GM23338 (cell line): ENCODE data around the gene ODAM. TPM values are rescaled to one million over a fixed set of nuclear protein-coding genes. Genes with fewer than 3 reads are reported as not detected.
A peak's percentile ranks its signal among the peaks of the same experiment; 100 is the strongest.

Experiments
- ATAC-seq: fragments of 200-7000 bp; cut with Tn5 transposase; 3 replicates; pipeline ENCODE4 v1.9.1; 2020
- DNase-seq: peaks from one replicate; pipeline ENCODE4 v3.0.0-alpha.2; 2015; ENCODE audit warnings: low spot score
- H2AFZ ChIP-seq: fragments of 200-600 bp; sonication (generic); 2 replicates; pipeline ENCODE4 v1.8.0; 2016; ENCODE audit warnings: antibody characterized with exemption, mild to moderate bottlenecking, moderate library complexity
- H3F3A ChIP-seq: fragments of 200-600 bp; sonication (generic); replicated peaks from 2 replicates; pipeline ENCODE4 v1.8.0; 2017; ENCODE audit warnings: antibody characterized with exemption, mixed run types, low read depth
- H3K27ac ChIP-seq: fragments of 200-600 bp; sonication (generic); 2 replicates; pipeline ENCODE4 v1.6.1; 2016; ENCODE audit warnings: low read depth
- H3K27me3 ChIP-seq: fragments of 200-600 bp; sonication (generic); 2 replicates; pipeline ENCODE4 v1.8.0; 2016; ENCODE audit warnings: mild to moderate bottlenecking, mixed run types, moderate library complexity; ENCODE audit not compliant: insufficient read depth
- H3K36me3 ChIP-seq: fragments of 200-600 bp; sonication (generic); 2 replicates; pipeline ENCODE4 v1.8.0; 2016; ENCODE audit warnings: mild to moderate bottlenecking; ENCODE audit not compliant: insufficient read depth
- H3K4me1 ChIP-seq: fragments of 200-600 bp; sonication (generic); 2 replicates; pipeline ENCODE4 v1.8.0; 2016; ENCODE audit warnings: mild to moderate bottlenecking, moderate library complexity; ENCODE audit not compliant: insufficient read depth
- H3K4me2 ChIP-seq: fragments of 200-600 bp; sonication (generic); 2 replicates; pipeline ENCODE4 v1.7.1; 2017; ENCODE audit warnings: mixed run types
- H3K4me3 ChIP-seq: fragments of 200-600 bp; sonication (generic); 2 replicates; pipeline ENCODE4 v1.6.1; 2016; ENCODE audit warnings: mixed run types
- H3K79me2 ChIP-seq: fragments of 200-600 bp; sonication (generic); replicated peaks from 2 replicates; pipeline ENCODE4 v1.8.0; 2017; ENCODE audit warnings: mild to moderate bottlenecking; ENCODE audit not compliant: insufficient read depth
- H3K9me2 ChIP-seq: fragments of 200-600 bp; sonication (generic); 2 replicates; pipeline ENCODE4 v1.8.0; 2017; ENCODE audit not compliant: insufficient read depth
- H4K20me1 ChIP-seq: fragments of 200-600 bp; sonication (generic); replicated peaks from 2 replicates; pipeline ENCODE4 v1.8.0; 2017; ENCODE audit warnings: mild to moderate bottlenecking; ENCODE audit not compliant: insufficient read depth
- H3K27ac Mint-ChIP-seq: 2 replicates; pipeline ENCODE4 v1.8.0; 2020; ENCODE audit warnings: inconsistent platforms, mild to moderate bottlenecking, moderate library complexity, mixed read lengths
- H3K27me3 Mint-ChIP-seq: 3 replicates; pipeline ENCODE4 v1.8.0; 2022; ENCODE audit warnings: low read depth, mild to moderate bottlenecking, moderate library complexity, mixed read lengths, inconsistent platforms; ENCODE audit not compliant: insufficient read depth, poor library complexity
- H3K36me3 Mint-ChIP-seq: 3 replicates; pipeline ENCODE4 v1.8.0; 2021; ENCODE audit warnings: low read depth, mild to moderate bottlenecking, inconsistent platforms, moderate library complexity, mixed read lengths
- H3K4me1 Mint-ChIP-seq: 3 replicates; pipeline ENCODE4 v1.8.0; 2020; ENCODE audit warnings: mild to moderate bottlenecking, inconsistent platforms, mixed read lengths
- H3K4me3 Mint-ChIP-seq: 3 replicates; pipeline ENCODE4 v1.8.0; 2021; ENCODE audit warnings: moderate library complexity, mild to moderate bottlenecking, inconsistent platforms, mixed read lengths
- H3K9me3 Mint-ChIP-seq: 3 replicates; pipeline ENCODE4 v1.8.0; 2020; ENCODE audit warnings: moderate library complexity, mild to moderate bottlenecking, inconsistent platforms, mixed read lengths
- CREB1 ChIP-seq: fragments of 250-450 bp; sonication (Bioruptor Pico); IDR thresholded peaks from 2 replicates; pipeline ENCODE4 v1.5.0; 2020; ENCODE audit warnings: low read depth, mild to moderate bottlenecking, moderate library complexity
- NANOG ChIP-seq: IDR thresholded peaks from 2 replicates; pipeline ENCODE4 v1.6.1; 2016; ENCODE audit warnings: antibody characterized with exemption, borderline replicate concordance
- POLR2AphosphoS5 ChIP-seq: IDR thresholded peaks from 2 replicates; pipeline ENCODE4 v1.6.1; 2016; ENCODE audit warnings: antibody characterized with exemption, low read depth
- STAT1 ChIP-seq: IDR thresholded peaks from one replicate; pipeline ENCODE4 v1.6.1; 2016; ENCODE audit warnings: antibody characterized with exemption; ENCODE audit not compliant: unreplicated experiment
- ZNF114 ChIP-seq: fragments of 250-450 bp; sonication (Bioruptor Pico); IDR thresholded peaks from 2 replicates; pipeline ENCODE4 v1.5.0; 2020; ENCODE audit warnings: mild to moderate bottlenecking, moderate library complexity
- polyA plus RNA-seq: library from polyadenylated mRNA; unstranded; fragments of >200 nt; fragmentation: Nextera tagmentation; extraction: Ambion mirVana; gene quantifications from 2 replicates; pipeline ENCODE4 v1.2.1, GENCODE V29; 2016
- total RNA-seq: library from RNA; depleted of rRNA; stranded (reverse); fragments of >200 nt; shearing (Covaris generic); gene quantifications from 2 replicates; pipeline ENCODE4 v1.2.3, GENCODE V29; 2014
- TF ChIP-seq, protein P1 (sequence below): IDR thresholded peaks from one replicate; pipeline ENCODE4 v1.6.1; 2018; ENCODE audit warnings: antibody characterized with exemption; ENCODE audit not compliant: unreplicated experiment
- TF ChIP-seq, protein P2 (sequence below), 2 experiments: fragments of 200-600 bp in 1 of 2; sonication (generic) in 1 of 2; conservative IDR thresholded peaks; 2 replicates each; pipeline versions ENCODE4 v1.5.1 to v1.6.1; 2016 to 2017; ENCODE audit warnings: antibody characterized with exemption in 2 of 2, low read depth in 2 of 2, mild to moderate bottlenecking in 2 of 2, moderate library complexity in 1 of 2

ODAM gene
- total and polyA plus RNA-seq, 2 experiments from 2014 or later, result not detected

GRCh38 chr4:70182517-70183167, 12.9 kb upstream of the ODAM start:
- Histone ChIP-seq H3K36me3 (no peaks in the 10 kb centered on the region), H3K9me2 (no peaks in the 10 kb centered on the region), H3K4me1 (no peaks in the 10 kb centered on the region), H3K27ac (no peak overlapping the region), H3K4me3 (no peak overlapping the region), H2AFZ (no peak overlapping the region; the same call in 1 of the 2 replicates), H3F3A (no peaks in the 10 kb centered on the region), H4K20me1 (no peaks in the 10 kb centered on the region), H3K79me2 (no peaks in the 10 kb centered on the region), H3K27me3 (no peaks in the 10 kb centered on the region), H3K4me2 (no peak overlapping the region)
- no peak overlapping the region for H3K4me3 Mint-ChIP-seq
- H3K27ac Mint-ChIP-seq, result no peak overlapping the region
- no peak for ATAC-seq
- H3K9me3 Mint-ChIP-seq, result no peaks in the 10 kb centered on the region; the same call in 2 of the 3 replicates
- no peaks in the 10 kb centered on the region for H3K36me3 Mint-ChIP-seq
- TF ChIP-seq, protein P1, sequence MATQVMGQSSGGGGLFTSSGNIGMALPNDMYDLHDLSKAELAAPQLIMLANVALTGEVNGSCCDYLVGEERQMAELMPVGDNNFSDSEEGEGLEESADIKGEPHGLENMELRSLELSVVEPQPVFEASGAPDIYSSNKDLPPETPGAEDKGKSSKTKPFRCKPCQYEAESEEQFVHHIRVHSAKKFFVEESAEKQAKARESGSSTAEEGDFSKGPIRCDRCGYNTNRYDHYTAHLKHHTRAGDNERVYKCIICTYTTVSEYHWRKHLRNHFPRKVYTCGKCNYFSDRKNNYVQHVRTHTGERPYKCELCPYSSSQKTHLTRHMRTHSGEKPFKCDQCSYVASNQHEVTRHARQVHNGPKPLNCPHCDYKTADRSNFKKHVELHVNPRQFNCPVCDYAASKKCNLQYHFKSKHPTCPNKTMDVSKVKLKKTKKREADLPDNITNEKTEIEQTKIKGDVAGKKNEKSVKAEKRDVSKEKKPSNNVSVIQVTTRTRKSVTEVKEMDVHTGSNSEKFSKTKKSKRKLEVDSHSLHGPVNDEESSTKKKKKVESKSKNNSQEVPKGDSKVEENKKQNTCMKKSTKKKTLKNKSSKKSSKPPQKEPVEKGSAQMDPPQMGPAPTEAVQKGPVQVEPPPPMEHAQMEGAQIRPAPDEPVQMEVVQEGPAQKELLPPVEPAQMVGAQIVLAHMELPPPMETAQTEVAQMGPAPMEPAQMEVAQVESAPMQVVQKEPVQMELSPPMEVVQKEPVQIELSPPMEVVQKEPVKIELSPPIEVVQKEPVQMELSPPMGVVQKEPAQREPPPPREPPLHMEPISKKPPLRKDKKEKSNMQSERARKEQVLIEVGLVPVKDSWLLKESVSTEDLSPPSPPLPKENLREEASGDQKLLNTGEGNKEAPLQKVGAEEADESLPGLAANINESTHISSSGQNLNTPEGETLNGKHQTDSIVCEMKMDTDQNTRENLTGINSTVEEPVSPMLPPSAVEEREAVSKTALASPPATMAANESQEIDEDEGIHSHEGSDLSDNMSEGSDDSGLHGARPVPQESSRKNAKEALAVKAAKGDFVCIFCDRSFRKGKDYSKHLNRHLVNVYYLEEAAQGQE, result no peak
- no peak for TF ChIP-seq CREB1 (CRISPR knock-in tag)
- no peak for TF ChIP-seq NANOG
- H3K4me1 Mint-ChIP-seq, result no peaks in the 10 kb centered on the region
- DNase-seq, result no peak
- H3K27me3 Mint-ChIP-seq, result no peaks in the 10 kb centered on the region

- peak; percentile 83 for DNase-seq
- no peaks in the 10 kb centered on the region for H3K9me2 ChIP-seq
- H3K4me3 ChIP-seq, result no peak overlapping the region
- ATAC-seq, result peak; percentile 88
- H3K27ac Mint-ChIP-seq, result peak overlapping the region; percentile 76; the same call in 1 of the 2 replicates
- no peaks in the 10 kb centered on the region for H4K20me1 ChIP-seq
- no peak overlapping the region for H2AFZ ChIP-seq
- no peaks in the 10 kb centered on the region for H3K4me1 ChIP-seq
- no peaks in the 10 kb centered on the region for H3K36me3 Mint-ChIP-seq
- no peaks in the 10 kb centered on the region for H3K36me3 ChIP-seq
- H3F3A ChIP-seq, result no peaks in the 10 kb centered on the region
- H3K4me3 Mint-ChIP-seq, result no peak overlapping the region
- TF ChIP-seq, protein P2, sequence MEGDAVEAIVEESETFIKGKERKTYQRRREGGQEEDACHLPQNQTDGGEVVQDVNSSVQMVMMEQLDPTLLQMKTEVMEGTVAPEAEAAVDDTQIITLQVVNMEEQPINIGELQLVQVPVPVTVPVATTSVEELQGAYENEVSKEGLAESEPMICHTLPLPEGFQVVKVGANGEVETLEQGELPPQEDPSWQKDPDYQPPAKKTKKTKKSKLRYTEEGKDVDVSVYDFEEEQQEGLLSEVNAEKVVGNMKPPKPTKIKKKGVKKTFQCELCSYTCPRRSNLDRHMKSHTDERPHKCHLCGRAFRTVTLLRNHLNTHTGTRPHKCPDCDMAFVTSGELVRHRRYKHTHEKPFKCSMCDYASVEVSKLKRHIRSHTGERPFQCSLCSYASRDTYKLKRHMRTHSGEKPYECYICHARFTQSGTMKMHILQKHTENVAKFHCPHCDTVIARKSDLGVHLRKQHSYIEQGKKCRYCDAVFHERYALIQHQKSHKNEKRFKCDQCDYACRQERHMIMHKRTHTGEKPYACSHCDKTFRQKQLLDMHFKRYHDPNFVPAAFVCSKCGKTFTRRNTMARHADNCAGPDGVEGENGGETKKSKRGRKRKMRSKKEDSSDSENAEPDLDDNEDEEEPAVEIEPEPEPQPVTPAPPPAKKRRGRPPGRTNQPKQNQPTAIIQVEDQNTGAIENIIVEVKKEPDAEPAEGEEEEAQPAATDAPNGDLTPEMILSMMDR (conservative IDR thresholded peaks at IDR 0.05; ENCODE audit: low read depth in 2 of 2), result peak; percentile 76 to 98
- no peak for TF ChIP-seq ZNF114
- TF ChIP-seq NANOG, result no peak
- TF ChIP-seq POLR2AphosphoS5, result no peak
- no peak for TF ChIP-seq STAT1
- no peaks in the 10 kb centered on the region for H3K4me1 Mint-ChIP-seq
- no peaks in the 10 kb centered on the region for H3K79me2 ChIP-seq
- H3K27ac ChIP-seq, result no peak overlapping the region
- no peaks in the 10 kb centered on the region for H3K27me3 ChIP-seq
- H3K27me3 Mint-ChIP-seq, result no peaks in the 10 kb centered on the region
- no peaks in the 10 kb centered on the region for H3K9me3 Mint-ChIP-seq
- H3K4me2 ChIP-seq, result no peak overlapping the region
Measured at GRCh38 chr4:70183168-70183939, 12.2 kb upstream of the ODAM start.
